NCI-H146 treated with DMSO at 0.1 percent for 48 hours (cell line): ENCODE results near the gene DNAJB9.

Experiments
- DNase-seq: peaks from one replicate; lab custom pipeline; 2025; ENCODE audit not compliant: unreplicated experiment; lab: John Stamatoyannopoulos, UW

Gene DNAJB9

DNA sequence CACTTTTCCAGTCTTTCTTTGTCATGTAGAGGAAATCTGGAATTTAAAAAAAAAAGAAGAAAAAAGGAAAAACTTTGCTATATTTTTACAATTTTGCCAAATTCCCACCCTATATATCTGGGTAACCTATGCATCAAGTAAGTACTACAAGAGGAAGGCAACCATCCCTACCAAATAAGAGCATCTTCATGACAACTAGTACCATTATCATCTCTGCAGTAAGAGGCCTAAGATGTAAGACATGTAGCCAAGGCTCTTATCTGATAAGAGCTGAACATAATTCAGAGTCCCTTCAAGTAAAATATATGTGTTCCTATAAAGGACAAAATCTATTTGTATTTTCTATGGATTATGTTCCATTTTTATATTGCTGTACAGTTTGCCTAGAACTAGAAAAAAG, 3.7 kb upstream of the DNAJB9 start:
- no peak for DNase-seq

DNA sequence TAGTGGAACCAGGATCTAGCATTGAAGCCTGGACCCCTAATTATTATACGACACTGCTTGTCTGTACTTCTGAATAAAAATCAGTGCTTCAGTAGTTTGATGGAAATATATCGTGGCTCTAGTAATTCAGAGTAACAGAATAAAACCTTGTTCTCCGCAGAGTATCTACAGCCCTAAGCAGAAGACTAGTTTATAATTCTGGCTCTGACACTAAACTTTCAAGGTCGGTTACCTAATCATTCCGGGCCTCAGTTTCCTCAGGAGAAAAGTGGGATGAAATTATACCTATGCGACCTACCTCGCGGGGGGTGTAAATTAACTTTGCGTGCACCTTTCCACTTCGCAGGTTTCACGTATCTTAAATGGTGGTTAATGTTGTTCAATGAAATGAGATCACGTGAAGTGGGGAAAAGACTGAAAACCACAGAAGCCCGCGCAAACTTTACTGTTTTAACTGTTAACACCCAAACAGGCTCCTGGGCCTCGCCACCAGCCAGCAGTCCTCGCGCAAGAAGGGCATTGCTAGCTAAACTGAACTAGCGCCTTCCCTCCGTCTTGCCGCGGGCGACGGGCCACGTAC, 783 bp upstream of the DNAJB9 start:
- DNase-seq = no peak

DNA sequence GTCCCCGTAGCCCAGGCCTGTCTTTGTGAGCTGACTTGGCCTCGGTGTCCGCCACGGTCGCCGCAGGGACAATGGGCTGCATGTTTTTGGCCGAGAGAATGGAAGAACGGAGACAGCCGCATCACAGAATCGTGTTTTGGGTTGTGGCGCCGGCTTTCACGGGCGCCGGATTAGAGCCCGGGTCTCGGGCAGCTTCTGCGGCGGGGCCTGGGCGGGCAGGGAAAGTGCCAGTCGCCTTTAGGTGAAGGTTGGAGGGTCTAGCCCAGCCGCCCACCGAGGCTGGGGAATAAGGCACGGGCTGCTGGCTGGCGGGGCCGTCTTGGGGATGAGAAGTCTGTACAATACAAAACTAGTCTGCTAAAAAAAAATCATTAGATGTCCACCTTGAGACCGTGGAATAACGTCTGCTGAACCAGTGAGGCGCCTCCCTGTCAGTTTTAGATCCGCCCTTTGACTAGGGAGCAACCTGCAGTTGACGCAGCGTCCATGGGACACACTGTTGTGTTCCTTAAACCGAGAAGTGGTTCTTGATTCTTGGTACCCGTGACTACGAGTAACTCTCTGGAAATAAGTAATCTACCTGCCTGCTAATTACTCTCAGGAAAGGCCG, 577 bp downstream of the DNAJB9 start:
- DNase-seq = peak; percentile 13

DNA sequence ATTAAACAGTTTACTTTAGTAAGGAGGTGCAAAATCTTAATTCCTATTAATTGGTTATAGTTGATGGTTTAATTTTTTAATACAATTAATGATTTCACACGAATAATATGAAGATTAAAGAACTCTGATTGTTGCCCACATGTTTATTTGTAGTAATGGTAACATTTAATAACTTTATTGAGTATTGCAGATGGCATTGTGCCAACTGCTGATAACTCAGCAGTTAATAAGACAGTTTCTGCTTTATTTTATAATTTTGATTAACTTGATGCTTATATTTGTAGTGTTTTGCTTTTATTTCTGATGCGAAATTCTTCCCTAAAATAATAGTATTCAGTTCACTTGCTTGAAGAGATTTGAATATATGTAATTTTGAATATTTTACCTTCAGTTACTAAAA, 2.8 kb downstream of the DNAJB9 start:
- DNase-seq = no peak

DNA sequence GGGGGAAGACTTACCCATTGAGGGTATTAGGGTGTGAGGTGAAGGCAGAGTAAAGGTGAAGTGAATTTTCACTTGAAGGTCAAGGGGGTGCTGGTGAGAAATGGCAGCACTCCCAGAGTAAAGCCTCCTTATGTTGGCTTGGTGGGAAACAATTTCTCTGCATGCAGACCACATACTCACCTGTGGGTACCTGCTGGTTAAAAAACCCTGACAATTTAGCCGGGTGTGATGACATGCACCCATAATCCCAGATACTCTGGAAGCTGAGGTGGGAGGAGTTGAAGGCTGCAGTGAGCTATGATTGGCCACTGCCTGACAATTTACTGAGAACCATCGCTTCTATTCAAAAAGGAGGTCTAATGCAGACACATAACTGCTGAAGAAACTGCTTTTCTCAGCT, 5.5 kb downstream of the DNAJB9 start:
- DNase-seq = no peak

DNA sequence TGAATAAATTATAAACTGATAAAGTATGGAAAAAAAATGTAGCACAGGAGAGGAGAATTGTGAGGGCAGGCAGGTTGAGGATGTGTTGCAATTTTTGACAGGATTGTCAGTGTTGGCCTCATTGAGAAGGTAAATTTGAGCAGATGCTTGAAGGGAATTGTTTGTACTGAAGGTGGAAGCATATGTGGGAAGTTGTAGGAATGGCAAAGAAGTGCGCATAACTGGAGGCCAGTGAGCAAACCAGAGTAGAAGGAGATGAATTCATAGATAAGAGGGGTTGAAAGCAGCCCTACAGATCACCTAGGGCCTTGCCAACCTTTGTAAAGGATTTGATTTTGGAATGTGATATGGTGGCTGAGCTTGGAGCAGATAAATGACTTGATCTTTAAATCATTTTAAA, 6.4 kb downstream of the DNAJB9 start:
- DNase-seq = no peak

DNA sequence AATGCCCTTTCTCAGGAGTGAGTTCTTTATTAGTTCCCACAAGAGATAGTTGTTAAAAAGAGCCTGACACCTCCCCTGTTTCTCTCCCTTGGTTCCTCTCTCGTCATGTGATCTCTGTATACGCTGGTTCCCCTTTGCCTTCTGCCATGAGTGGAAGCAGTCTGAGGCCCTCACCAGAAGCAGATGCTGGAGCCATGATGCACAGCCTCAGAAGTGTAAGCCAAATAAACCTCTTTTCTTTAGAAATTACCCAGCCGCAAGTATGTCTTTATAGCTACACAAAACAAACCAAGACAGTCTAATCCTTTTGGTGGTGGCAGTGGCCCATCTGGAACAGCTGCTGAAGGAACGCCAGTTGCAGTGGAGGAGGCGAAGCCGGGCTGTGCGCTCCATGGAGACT, 9.3 kb downstream of the DNAJB9 start:
- DNase-seq = no peak

DNA sequence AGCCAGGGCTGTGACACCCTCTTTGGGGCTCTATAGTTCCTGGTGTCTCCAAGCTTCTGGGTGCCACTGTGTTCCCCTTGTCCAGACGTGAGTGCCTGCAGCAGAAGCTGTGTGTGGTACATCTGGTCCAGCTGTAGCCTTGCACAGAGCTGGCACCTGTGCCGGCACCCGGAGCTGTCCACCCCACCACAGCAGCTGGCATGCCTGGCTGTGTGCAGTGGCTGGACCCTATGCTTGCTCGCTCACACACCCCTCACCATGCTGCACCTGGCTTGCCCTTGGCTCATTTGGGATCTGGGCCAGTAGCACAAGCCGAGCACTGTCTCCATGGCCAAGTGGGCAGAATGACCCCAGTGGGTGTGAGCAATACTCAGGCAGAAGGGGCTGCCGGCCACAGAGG, 10.6 kb downstream of the DNAJB9 start:
- no peak for DNase-seq

DNA sequence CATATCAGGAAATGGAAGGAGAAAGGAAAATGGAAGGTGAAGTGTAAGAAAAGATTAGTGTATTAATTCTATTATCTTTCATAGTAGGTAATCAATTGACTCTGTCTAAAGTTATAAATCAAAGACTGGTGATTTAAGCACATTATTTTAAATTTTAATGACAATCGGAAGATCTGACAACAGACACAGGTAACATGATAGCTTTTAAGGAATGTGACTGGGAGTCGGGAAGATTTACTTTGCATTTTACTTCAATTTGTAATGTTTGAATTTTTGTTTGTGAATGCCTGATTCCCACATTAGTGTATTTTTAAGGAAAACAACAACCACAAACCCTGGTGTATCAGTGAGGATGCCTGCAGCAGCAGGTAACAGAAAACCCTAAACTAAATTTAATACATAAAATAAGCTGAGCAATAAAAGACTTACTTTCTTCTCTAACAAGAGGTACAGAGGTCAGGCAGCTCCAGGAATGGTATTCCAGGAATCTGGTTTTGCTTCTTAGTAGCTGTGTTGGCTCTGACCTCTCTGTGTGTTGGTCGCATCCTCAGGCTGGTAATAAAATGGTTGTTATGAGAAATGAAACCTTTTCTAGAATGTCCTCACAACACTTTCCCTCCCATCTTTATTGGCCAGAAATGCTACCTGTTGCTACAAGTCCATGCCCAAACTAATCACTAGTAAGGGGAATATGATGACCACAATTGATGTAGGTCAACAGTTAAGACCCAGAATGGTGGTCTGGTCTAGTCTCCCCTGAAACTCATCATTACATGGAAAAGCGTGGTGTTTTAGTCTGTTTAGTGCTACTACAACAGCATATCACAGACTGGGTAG, 12.2 kb downstream of the DNAJB9 start:
- no peak for DNase-seq

DNA sequence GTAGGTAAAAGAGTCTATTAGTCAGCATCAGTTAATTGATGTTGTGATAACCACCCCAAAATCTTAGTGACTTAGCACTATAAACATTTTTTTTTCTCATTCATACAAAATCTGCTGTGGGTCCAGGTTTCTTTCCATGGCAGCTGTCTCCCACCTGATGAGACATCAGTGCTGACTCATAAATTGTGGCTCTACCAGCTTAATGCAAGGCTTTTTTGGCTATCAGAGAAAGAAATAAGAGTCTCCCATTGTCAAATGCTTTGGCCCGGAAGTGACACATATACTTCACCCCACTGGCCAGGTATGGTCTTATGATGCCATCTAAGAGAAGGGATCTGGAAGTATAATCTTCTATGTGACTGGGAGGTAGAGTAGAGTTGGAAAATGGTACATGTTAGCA, 14.5 kb downstream of the DNAJB9 start:
- no peak for DNase-seq

DNA sequence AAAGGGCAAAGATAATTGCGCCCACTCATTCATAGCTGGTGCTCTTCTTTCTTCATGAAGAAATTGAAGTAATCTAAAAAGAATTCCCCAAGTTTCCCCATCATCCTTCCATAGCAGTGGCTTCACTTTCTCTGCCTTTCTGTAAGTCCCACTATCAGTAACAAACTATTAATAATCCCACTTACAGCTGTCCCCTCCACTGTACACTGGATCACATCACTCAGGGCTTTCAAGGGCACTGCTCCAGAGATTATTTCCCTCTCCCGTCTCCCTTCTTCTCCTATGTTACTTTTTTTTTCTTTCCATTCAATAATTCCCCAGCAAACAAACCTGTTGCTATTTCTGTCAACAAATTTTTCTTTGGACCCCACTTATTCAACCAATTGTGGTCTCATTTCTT, 16.2 kb downstream of the DNAJB9 start:
- DNase-seq = no peak

DNA sequence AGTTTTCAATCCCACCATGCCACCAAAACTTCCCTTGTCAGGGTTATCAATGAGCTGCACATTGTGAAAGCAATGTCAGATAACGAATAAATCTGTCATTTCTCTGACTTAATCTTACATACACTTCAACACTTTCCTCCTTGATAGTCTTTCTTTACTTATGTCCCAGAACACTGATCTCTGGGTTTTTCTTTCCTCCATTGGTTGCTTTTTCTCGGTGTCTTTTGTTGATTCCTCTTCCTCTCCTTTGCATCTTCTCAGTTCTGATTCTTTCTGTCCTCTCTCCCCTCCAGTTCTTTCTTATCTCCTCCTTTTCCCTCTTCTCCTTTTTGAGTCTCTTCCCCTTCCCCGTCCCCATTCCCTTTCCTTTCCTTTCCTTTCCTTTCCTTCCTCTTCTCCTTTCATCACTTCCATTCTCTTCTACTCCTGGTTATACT, 16.6 kb downstream of the DNAJB9 start:
- no peak for DNase-seq

DNA sequence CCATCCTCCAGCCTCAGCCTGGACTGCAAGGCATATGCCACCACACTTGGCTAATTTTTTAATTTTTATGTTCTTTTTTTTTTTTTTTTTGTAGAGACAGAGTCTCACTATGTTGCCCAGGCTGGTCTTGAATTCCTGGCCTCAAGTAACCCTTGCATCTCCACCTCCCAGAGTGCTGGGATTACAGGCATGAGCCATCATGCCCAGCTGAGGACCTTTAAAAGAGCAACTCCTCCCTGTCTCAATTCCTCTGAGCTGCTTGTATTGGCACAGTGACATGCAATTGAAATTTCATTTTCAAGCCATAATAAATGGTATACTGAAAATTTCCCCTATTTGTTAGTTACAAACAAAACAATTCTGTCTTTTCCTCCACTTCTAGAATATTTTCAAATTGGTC, 19.5 kb downstream of the DNAJB9 start:
- DNase-seq = no peak

DNA sequence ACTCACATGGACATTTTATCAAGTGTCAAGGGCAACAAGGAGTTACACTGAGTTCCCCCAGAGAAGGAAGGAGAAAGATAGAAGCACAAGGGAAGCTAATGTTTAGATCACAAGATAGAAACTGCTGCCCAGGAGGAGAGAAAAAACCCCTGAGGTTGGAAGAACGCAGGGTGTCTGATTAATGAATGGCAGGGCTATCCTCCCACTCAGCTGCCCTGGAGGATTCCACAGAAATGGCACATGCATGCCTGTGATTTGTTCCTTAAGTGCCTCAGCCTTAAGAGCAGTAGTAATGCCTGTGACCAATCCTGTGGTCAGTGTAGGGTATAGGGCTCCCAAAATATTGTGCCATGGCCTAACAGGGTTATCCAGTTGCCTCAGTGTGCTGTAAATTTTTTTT, 20.2 kb downstream of the DNAJB9 start:
- DNase-seq = no peak

DNA sequence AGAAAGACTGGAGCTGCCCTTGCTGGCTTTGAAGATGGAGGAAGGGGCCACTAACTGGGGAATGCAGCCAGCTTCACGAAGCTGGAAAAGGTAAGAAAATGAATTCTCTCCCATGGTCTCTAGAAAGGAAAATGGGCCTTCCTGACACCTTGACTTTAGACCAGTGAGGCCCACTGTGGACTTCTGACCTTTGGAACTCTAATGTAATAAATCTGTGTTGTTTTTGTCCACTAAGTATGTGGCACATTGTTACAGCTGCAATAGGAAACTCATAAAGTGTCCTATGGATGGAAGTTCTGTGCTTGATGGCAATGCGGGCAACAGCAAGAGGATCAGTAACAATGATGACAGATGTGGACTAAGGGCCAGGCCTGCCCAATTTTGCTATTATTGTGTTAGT, 20.9 kb downstream of the DNAJB9 start:
- DNase-seq = no peak

DNA sequence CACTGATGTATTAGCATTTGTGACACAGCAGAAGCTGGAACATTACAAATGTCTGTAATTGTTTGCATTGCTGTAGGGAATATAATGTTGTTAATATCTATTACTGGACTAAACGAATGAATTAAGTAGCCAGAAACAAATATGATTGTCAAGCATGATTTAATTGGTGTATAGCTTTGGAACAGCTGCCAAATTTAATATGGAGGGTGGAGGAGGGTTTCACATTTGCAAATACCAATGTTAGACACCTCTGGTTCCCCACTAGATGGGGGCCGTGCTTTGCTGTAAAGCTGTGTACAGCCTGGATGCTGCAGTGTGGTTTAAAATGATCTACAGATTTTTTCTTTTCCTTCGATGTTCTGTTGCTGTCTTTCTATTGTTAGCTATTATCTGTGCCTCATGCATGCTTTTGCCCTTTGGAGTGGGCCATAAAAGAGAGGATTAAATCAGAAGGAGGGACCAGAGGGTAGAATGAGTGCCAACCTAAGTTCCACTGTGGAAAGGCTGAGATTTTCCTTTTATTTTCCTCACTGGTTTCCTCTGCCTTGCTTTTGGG, 23.1 kb downstream of the DNAJB9 start:
- DNase-seq = peak; percentile 37

DNA sequence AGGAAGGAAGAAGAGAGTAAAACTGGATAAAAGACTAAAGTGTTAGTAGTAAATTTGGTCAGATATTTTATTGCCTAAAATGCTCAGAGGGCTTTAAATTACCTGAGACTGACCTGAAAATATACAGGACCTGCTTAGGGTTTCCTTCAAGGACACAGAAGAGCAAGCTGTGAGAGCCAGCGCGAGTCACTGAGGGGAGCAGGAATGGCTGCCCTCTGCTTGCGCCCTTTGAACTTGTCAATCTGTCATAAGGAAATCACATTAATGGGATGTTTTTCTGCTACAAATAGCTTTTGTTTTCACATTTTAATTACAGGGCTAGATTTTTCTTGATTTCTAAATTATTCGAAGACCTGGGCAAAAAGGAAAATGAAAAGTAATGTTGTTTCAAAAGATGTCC, 26.9 kb downstream of the DNAJB9 start:
- no peak for DNase-seq

DNA sequence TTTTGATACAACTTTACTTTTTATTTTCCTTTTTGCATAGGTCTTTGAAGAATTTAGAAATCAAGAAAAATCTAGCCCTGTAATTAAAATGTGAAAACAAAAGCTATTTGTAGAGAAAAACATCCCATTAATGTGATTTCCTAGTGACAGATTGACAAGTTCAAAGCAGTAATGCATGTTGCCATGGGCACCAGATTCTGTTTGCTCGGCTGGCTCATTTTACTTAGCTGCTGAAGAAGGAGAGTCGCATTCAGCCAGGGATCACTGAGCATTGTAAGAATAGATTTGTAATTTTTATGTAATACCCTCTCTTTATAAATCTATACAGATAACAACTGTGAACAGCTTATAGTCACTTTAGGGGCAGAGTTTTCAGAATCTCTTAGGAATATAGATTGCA, 28.5 kb downstream of the DNAJB9 start:
- DNase-seq = peak; percentile 49

DNA sequence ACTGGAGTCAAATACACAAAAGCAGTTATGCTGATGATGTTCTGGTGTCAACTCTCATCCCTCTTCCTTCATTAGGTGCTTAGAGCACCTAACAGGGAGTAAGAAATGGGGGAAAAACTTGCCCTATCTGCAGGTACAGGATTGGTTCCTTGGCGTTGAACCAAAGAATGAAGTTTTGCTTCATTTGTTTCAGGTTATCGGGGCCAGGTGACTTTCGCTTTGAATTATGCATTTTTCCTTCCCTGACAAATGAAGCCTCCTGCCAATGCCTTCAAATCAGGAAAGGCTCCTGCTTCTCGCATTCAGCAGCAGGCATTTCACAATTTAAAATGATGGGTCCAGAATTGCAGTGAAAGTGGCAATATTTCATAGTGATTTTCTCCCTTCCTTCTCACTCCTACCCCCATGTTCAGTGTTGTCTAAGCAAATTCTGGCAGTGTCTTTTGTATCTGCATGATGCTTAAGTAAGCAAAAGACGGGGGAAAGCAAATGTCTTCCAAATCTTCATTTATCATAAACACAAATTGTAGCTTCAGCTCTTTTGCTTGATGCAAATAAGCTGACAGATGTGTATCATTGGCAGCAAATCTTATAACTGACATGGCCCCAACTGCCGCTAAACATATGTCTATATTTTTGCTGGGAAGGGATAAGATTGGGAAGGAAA, 29.4 kb downstream of the DNAJB9 start:
- no peak for DNase-seq

DNA sequence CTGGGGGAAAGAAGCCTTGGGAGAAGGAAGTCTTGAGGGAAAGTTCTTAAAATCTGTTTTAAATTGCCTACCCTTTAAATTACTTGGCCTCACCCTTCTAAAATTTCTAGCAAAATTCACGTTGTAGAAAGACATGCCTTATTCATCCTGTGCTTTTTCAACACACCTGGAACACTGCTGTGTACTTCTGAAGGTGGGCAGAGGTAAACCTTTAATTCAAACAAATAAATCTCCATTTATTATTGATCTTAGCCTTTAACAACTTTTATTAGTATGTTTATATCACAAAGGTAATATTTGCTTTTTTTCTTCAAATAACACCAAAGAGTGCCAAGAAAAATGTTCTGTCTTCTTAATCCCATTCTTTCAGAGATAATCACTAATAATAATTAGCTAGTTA, 30.7 kb downstream of the DNAJB9 start:
- DNase-seq = no peak

DNA sequence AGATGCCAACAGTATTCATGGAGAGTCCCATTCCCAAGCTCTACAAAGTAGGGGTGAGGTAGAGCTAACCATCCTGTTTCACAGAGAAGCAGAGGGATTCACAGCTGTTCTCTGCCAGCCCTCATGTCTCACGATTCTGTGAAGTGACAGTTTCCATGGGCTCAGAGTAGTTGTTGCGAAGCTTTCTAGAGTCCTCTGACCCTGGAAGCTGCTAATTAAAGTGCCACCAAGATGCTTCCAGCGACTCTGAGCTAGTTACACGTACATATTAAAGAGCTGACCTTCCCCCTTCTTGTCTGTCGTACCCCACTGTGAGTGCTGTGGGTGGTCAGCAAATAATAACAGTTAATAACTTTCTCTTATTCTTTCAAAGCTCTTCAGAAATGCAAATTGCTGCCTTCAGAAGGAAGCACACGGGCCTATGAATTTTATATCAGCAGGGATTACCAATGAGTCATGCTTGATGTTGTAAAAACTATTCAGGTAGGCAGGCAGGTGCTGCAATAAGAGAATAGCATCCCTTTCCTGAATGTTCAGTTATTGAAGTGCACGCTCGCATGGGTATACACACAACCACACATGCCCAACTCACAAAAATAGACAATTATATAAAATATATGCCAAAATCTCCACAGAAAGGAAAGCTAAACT, 34.1 kb downstream of the DNAJB9 start:
- DNase-seq = peak; percentile 39
